Kidney epithelial cell (primary cell): ENCODE data around the gene GPX2. TPM values are rescaled to one million over a fixed set of nuclear protein-coding genes. Genes with fewer than 3 reads are reported as not detected.

Experiments used
- DNase-seq: peaks from one replicate; pipeline ENCODE4 v3.0.0-alpha.2; 2010; ENCODE audit warnings: low read depth
- H3K27me3 ChIP-seq: 2 replicates; pipeline ENCODE4 v1.6.0; 2011; ENCODE audit warnings: low read length; ENCODE audit not compliant: control insufficient read depth, insufficient read depth
- H3K36me3 ChIP-seq: 2 replicates; pipeline ENCODE4 v1.5.1; 2011; ENCODE audit warnings: low read length; ENCODE audit not compliant: control insufficient read depth, insufficient read depth
- H3K4me3 ChIP-seq: 2 replicates; pipeline ENCODE4 v1.5.1; 2011; ENCODE audit warnings: low read depth, mild to moderate bottlenecking, control low read depth, low read length
- total RNA-seq: library from RNA; depleted of rRNA; stranded (reverse); fragments of >200 nt; gene quantifications from 2 replicates; pipeline ENCODE4 v1.2.3, GENCODE V29; 2015
- TF ChIP-seq, protein P1 (sequence below): IDR thresholded peaks from 2 replicates; pipeline ENCODE4 v1.5.1; 2011; ENCODE audit warnings: mild to moderate bottlenecking, moderate library complexity, low read length, control low read depth, inconsistent platforms; ENCODE audit not compliant: insufficient read depth, poor library complexity, severe bottlenecking

GPX2 gene
- total RNA-seq, 1 donor from 2014 or later = not detected

DNA sequence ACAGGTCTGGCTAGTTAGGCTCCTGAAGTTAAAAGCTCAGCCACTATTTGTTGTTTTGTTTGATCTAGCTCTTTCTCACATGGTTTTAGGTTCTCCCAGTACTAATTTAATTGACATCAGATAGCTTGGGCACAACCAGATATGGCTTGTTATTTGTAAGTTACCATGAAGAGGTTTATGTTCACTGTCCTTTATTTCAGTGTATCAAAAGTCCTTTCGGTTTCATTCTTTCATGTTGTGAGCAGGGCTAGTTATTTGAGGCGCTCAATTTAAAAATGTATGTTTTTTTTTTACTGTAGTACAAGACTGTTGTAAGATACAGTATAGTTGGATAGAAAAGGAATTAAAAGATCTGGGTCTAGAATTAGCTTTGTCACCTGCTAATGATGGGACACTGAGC lies 7.0 kb downstream of the GPX2 start:
- TF ChIP-seq, protein P1, sequence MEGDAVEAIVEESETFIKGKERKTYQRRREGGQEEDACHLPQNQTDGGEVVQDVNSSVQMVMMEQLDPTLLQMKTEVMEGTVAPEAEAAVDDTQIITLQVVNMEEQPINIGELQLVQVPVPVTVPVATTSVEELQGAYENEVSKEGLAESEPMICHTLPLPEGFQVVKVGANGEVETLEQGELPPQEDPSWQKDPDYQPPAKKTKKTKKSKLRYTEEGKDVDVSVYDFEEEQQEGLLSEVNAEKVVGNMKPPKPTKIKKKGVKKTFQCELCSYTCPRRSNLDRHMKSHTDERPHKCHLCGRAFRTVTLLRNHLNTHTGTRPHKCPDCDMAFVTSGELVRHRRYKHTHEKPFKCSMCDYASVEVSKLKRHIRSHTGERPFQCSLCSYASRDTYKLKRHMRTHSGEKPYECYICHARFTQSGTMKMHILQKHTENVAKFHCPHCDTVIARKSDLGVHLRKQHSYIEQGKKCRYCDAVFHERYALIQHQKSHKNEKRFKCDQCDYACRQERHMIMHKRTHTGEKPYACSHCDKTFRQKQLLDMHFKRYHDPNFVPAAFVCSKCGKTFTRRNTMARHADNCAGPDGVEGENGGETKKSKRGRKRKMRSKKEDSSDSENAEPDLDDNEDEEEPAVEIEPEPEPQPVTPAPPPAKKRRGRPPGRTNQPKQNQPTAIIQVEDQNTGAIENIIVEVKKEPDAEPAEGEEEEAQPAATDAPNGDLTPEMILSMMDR = no peak
- no peak for DNase-seq
- Histone ChIP-seq H3K4me3 (no peak overlapping the region), H3K36me3 (no peaks in the 10 kb centered on the region), H3K27me3 (no peaks in the 10 kb centered on the region)

DNA sequence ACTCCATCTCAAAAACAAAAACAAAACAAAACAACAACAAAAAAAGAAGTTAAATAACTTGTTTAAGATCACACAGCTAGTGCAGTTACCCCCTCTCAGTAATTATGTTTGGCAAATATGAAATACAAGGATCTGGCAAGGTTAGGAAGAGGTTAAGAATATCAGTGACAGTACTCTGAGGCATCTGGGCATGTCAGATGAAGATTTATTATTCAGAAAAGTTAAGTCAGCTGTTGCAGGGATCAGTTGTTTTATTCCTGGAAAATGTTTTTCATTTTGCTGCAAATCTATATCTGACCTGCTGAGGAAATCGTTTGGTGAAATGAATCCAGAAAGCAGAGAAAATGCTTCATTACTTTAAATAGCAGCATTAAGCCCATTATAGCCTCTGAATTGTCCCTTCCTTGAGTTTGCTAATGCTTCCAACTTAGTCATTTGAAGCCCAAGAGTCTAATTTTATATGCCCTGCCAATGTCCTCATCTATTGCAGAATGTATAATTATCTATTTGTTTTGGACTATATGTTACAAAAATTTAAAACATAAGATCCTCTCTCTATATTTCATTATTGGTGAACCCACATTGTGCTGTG lies 8.1 kb downstream of the GPX2 start:
- Histone ChIP-seq H3K27me3 (no peaks in the 10 kb centered on the region), H3K36me3 (no peaks in the 10 kb centered on the region), H3K4me3 (no peak overlapping the region)
- DNase-seq = no peak
- TF ChIP-seq, protein P1 = no peak

DNA sequence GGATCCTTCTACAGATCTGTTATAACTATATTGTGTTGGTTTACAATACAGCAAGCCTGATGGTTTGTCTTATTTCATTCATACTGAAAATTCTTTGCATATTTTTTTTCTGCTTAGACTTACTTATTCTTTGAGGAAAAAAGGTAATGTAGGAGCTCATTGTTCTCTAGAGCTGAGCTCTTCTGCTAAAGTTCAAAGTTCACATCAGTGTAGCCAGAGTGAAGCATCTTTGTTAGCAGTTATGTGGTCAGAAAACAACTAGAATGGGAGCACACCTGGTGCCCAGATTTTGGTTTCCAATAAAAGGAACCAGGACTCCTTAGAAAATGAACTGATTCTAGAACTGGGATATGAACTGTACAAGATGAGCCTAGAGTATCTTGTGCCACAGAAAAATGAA lies 10.3 kb downstream of the GPX2 start:
- H3K4me3 ChIP-seq = no peak overlapping the region
- TF ChIP-seq, protein P1 = no peak
- no peaks in the 10 kb centered on the region for H3K36me3 ChIP-seq
- H3K27me3 ChIP-seq = no peaks in the 10 kb centered on the region
- no peak for DNase-seq

DNA sequence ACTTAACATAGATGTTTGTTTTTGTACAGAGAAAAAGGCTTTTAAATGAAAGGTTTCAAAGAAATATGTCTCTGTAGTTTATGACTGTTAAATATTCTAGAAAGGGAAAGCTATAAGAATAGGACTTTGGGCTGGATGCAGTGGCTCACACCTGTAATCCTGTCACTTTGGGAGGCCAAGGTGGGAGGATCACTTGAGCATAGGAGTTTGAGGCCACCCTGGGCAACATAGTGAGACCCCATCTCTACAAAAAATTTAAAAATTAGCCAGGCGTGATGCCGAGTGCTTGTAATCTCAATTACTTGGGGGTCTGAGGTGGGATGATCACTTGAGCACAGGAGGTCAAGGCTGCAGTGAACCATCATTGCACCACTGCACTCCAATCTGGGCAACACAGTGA lies 11.4 kb downstream of the GPX2 start:
- H3K27me3 ChIP-seq = no peaks in the 10 kb centered on the region
- no peaks in the 10 kb centered on the region for H3K36me3 ChIP-seq
- TF ChIP-seq, protein P1 = no peak
- DNase-seq = no peak
- no peak overlapping the region for H3K4me3 ChIP-seq

DNA sequence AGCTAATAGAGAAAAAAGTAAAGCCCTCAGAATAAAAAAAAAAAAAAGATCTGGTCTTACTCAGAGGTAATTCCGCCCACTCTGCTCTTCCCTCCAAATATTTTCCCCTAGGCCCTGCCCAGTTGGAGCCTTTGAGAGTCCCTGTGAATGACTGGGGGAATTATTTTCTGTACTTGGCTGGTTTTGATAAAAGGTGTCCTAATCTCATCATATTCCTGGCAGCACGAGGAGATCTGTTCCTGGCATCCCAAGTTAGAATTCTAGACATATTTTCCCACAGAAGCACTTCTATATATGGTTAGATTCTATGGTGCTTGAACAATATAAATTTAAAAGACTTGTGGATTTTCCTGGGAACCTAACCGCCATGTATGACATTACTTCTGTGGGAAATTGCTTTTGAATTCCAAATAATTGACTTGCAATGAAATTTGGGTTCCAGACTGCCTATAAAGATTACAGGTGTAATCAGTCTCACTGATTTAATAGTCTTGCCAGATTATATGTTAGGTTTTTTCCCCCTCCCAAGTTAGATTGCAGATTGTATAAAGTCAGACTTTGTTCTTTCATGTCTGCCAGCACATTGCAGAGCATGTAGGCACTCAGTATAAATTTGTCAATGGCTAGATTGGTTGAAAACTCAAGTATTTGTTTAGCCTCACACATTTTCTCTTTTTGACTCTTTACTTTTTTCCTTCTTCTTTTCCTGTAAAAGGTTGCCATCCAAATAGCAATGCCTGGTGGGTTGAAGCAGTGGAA lies 12.3 kb downstream of the GPX2 start:
- no peak overlapping the region for H3K4me3 ChIP-seq
- H3K27me3 ChIP-seq = no peaks in the 10 kb centered on the region
- no peak for DNase-seq
- peaks cover 2% of the 10 kb centered on the region for H3K36me3 ChIP-seq
- TF ChIP-seq, protein P1 = no peak

DNA sequence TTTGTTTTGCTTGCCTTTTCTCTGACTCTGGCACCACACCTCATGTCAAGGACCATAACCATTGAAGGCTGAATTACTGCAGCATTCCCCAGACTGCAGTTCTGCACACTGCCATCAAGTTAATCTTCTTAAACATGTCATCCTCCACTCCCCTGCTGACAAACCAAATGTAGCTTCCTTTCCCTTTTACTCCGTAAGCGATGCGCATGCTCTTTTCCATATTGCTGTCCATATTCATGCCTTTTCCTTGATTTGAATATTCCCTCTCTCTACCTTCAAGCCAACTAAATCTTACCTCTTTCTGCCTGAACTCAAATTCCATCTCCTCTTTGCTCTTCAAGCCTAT lies 13.6 kb downstream of the GPX2 start:
- Histone ChIP-seq H3K4me3 (no peak overlapping the region), H3K27me3 (no peaks in the 10 kb centered on the region), H3K36me3 (peaks cover 3% of the 10 kb centered on the region)
- TF ChIP-seq, protein P1 = no peak
- no peak for DNase-seq
